ENCODE data around the gene PRSS37.

GRCh38 chr7:141866974-141867373 lies 25.7 kb upstream of the PRSS37 start:
- no peak for TF ChIP-seq CTCF (conservative IDR thresholded peaks at IDR 0.05)
- no peak for TF ChIP-seq EZH2 (IDR thresholded peaks at IDR 0.05; ENCODE audit: low read depth)
